Measurements from ENCODE around the gene HSPH1.
A peak's percentile ranks its signal among the peaks of the same experiment; 100 is the strongest.

The HSPH1 gene

GRCh38 chr13:31172001-31172400, 10.3 kb upstream of the HSPH1 start:
- Histone ChIP-seq H3K9me3 (replicated peaks in 1 of 2; ENCODE audit: control insufficient read depth in 2 of 2, insufficient read depth in 1 of 2, low read depth in 1 of 2, low read length in 2 of 2) (no peaks in the 10 kb centered on the region), H4K8ac (ENCODE audit: low read depth, low read length) (no peak overlapping the region), H4K91ac (ENCODE audit: low read depth, low read length, poor library complexity) (no peak overlapping the region), H3K18ac (ENCODE audit: low read length) (no peak overlapping the region), H2BK5ac (ENCODE audit: low read length) (no peak overlapping the region), H3K4me1 (ENCODE audit: control insufficient read depth in 2 of 2, insufficient read depth in 1 of 2, low read depth in 1 of 2, low read length in 2 of 2) (peaks cover 1 to 3% of the 10 kb centered on the region in 2 donors), H2BK15ac (ENCODE audit: low read length) (no peak overlapping the region), H2BK12ac (ENCODE audit: low read length) (no peak overlapping the region), H2AFZ (ENCODE audit: low read length) (no peak overlapping the region), H3K14ac (ENCODE audit: low read length) (no peak overlapping the region), H3K23ac (ENCODE audit: low read depth, low read length, poor library complexity) (no peak overlapping the region), H3K36me3 (replicated peaks in 1 of 2; ENCODE audit: control insufficient read depth in 2 of 2, insufficient read depth in 2 of 2, low read length in 2 of 2) (no peaks in the 10 kb centered on the region), H3K79me1 (ENCODE audit: low read depth, low read length) (peaks cover 1% of the 10 kb centered on the region), H3K27ac (replicated peaks; ENCODE audit: low read length) (no peak overlapping the region), H2BK120ac (ENCODE audit: low read depth, low read length) (no peak overlapping the region), H3K9ac (ENCODE audit: low read depth, low read length, poor library complexity) (no peak overlapping the region), H3K27me3 (ENCODE audit: control insufficient read depth in 3 of 3, insufficient read depth in 3 of 3, low read depth in 1 of 3, low read length in 3 of 3) (no peaks in the 10 kb centered on the region), H3K4me2 (ENCODE audit: insufficient read depth, low read length, poor library complexity, severe bottlenecking) (no peak overlapping the region), H3K4ac (ENCODE audit: low read length) (no peak overlapping the region), H2AK5ac (ENCODE audit: low read depth, low read length) (no peak overlapping the region), H3K4me3 (ENCODE audit: low read length in 2 of 2) (no peak overlapping the region)
- no peak for DNase-seq (ENCODE audit: low spot score)
- no CpG with 5 or more reads among the region's 3 CpGs for WGBS, 2 donors (ENCODE audit: extremely low coverage in 2 of 2, insufficient read length in 2 of 2, insufficient replicate concordance in 1 of 2)

GRCh38 chr13:31168736-31169135, 7.0 kb upstream of the HSPH1 start:
- Histone ChIP-seq H2AK5ac (ENCODE audit: low read depth, low read length) (no peak overlapping the region), H2BK12ac (ENCODE audit: low read length) (no peak overlapping the region), H3K4me2 (ENCODE audit: insufficient read depth, low read length, poor library complexity, severe bottlenecking) (no peak overlapping the region), H3K4me3 (ENCODE audit: low read length in 2 of 2) (no peak overlapping the region), H3K9ac (ENCODE audit: low read depth, low read length, poor library complexity) (no peak overlapping the region), H3K36me3 (replicated peaks in 1 of 2; ENCODE audit: control insufficient read depth in 2 of 2, insufficient read depth in 2 of 2, low read length in 2 of 2) (no peaks in the 10 kb centered on the region), H3K27ac (replicated peaks; ENCODE audit: low read length) (no peak overlapping the region), H2BK5ac (ENCODE audit: low read length) (no peak overlapping the region), H3K9me3 (replicated peaks in 1 of 2; ENCODE audit: control insufficient read depth in 2 of 2, insufficient read depth in 1 of 2, low read depth in 1 of 2, low read length in 2 of 2) (no peaks in the 10 kb centered on the region), H2BK120ac (ENCODE audit: low read depth, low read length) (no peak overlapping the region), H4K8ac (ENCODE audit: low read depth, low read length) (no peak overlapping the region), H4K91ac (ENCODE audit: low read depth, low read length, poor library complexity) (no peak overlapping the region), H3K18ac (ENCODE audit: low read length) (no peak overlapping the region), H3K14ac (ENCODE audit: low read length) (peak overlapping the region; percentile 86), H2AFZ (ENCODE audit: low read length) (peak overlapping the region; percentile 27), H2BK15ac (ENCODE audit: low read length) (no peak overlapping the region), H3K4me1 (ENCODE audit: control insufficient read depth in 2 of 2, insufficient read depth in 1 of 2, low read depth in 1 of 2, low read length in 2 of 2) (peaks cover 0 to 3% of the 10 kb centered on the region in 2 donors), H3K4ac (ENCODE audit: low read length) (no peak overlapping the region), H3K79me1 (ENCODE audit: low read depth, low read length) (peaks cover 1% of the 10 kb centered on the region), H3K27me3 (ENCODE audit: control insufficient read depth in 3 of 3, insufficient read depth in 3 of 3, low read depth in 1 of 3, low read length in 3 of 3) (no peaks in the 10 kb centered on the region), H3K23ac (ENCODE audit: low read depth, low read length, poor library complexity) (no peak overlapping the region)
- WGBS, 2 donors (ENCODE audit: extremely low coverage in 2 of 2, insufficient read length in 2 of 2, insufficient replicate concordance in 1 of 2), result no CpG with 5 or more reads among the region's 11 CpGs
- DNase-seq (ENCODE audit: low spot score), result no peak

DNA sequence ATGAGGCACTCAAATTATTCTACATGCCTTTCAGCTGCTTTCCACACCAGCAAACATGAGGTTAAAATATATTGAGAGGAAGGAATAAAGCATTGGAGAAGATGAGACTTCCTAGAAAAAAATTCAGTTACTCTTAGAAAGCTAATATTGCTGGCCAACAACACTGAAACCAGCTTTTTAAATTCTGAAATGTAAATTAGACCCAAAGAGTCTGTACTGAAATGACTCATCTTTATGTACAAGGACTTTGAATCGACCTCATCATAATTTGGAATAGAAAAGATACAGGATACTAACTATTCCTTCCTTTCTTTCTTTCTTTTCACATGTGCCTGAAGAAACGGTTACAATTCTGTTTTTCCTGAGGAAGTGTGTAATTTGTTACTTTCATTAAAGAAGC, 6.5 kb upstream of the HSPH1 start:
- H3K4me1 ChIP-seq (ENCODE audit: control insufficient read depth in 2 of 2, insufficient read depth in 1 of 2, low read depth in 1 of 2, low read length in 2 of 2), result peaks cover 0 to 4% of the 10 kb centered on the region in 2 donors
- no peak overlapping the region for H3K4me3 ChIP-seq (ENCODE audit: low read length in 2 of 2)
- no peaks in the 10 kb centered on the region for H3K27me3 ChIP-seq (ENCODE audit: control insufficient read depth in 3 of 3, insufficient read depth in 3 of 3, low read depth in 1 of 3, low read length in 3 of 3)
- no peak overlapping the region for H3K18ac ChIP-seq (ENCODE audit: low read length)
- no peak overlapping the region for H2BK120ac ChIP-seq (ENCODE audit: low read depth, low read length)
- H3K9me3 ChIP-seq (replicated peaks in 1 of 2; ENCODE audit: control insufficient read depth in 2 of 2, insufficient read depth in 1 of 2, low read depth in 1 of 2, low read length in 2 of 2), result no peaks in the 10 kb centered on the region
- H3K4me2 ChIP-seq (ENCODE audit: insufficient read depth, low read length, poor library complexity, severe bottlenecking), result no peak overlapping the region
- H3K27ac ChIP-seq (replicated peaks; ENCODE audit: low read length), result no peak overlapping the region
- no peak overlapping the region for H2BK12ac ChIP-seq (ENCODE audit: low read length)
- H3K79me1 ChIP-seq (ENCODE audit: low read depth, low read length), result peaks cover 1% of the 10 kb centered on the region
- H2BK5ac ChIP-seq (ENCODE audit: low read length), result no peak overlapping the region
- no peak overlapping the region for H3K14ac ChIP-seq (ENCODE audit: low read length)
- no peak overlapping the region for H3K4ac ChIP-seq (ENCODE audit: low read length)
- H3K23ac ChIP-seq (ENCODE audit: low read depth, low read length, poor library complexity), result no peak overlapping the region
- peak overlapping the region; percentile 27 for H2AFZ ChIP-seq (ENCODE audit: low read length)
- H3K9ac ChIP-seq (ENCODE audit: low read depth, low read length, poor library complexity), result no peak overlapping the region
- no peak for DNase-seq (ENCODE audit: low spot score)
- H4K91ac ChIP-seq (ENCODE audit: low read depth, low read length, poor library complexity), result no peak overlapping the region
- H2AK5ac ChIP-seq (ENCODE audit: low read depth, low read length), result no peak overlapping the region
- H4K8ac ChIP-seq (ENCODE audit: low read depth, low read length), result no peak overlapping the region
- no peaks in the 10 kb centered on the region for H3K36me3 ChIP-seq (replicated peaks in 1 of 2; ENCODE audit: control insufficient read depth in 2 of 2, insufficient read depth in 2 of 2, low read length in 2 of 2)
- WGBS, 2 donors (ENCODE audit: extremely low coverage in 2 of 2, insufficient read length in 2 of 2, insufficient replicate concordance in 1 of 2), result no CpG with 5 or more reads among the region's 2 CpGs
- no peak overlapping the region for H2BK15ac ChIP-seq (ENCODE audit: low read length)

GRCh38 chr13:31167490-31167889, 5.8 kb upstream of the HSPH1 start:
- Histone ChIP-seq H4K91ac (ENCODE audit: low read depth, low read length, poor library complexity) (no peak overlapping the region), H3K14ac (ENCODE audit: low read length) (no peak overlapping the region), H3K79me1 (ENCODE audit: low read depth, low read length) (peaks cover 1% of the 10 kb centered on the region), H2BK5ac (ENCODE audit: low read length) (no peak overlapping the region), H2AK5ac (ENCODE audit: low read depth, low read length) (no peak overlapping the region), H3K36me3 (replicated peaks in 1 of 2; ENCODE audit: control insufficient read depth in 2 of 2, insufficient read depth in 2 of 2, low read length in 2 of 2) (no peaks in the 10 kb centered on the region), H2BK120ac (ENCODE audit: low read depth, low read length) (no peak overlapping the region), H3K4me2 (ENCODE audit: insufficient read depth, low read length, poor library complexity, severe bottlenecking) (no peak overlapping the region), H3K4ac (ENCODE audit: low read length) (no peak overlapping the region), H2AFZ (ENCODE audit: low read length) (no peak overlapping the region), H3K27me3 (ENCODE audit: control insufficient read depth in 3 of 3, insufficient read depth in 3 of 3, low read depth in 1 of 3, low read length in 3 of 3) (no peaks in the 10 kb centered on the region), H3K4me3 (ENCODE audit: low read length in 2 of 2) (no peak overlapping the region), H3K27ac (replicated peaks; ENCODE audit: low read length) (no peak overlapping the region), H3K4me1 (ENCODE audit: control insufficient read depth in 2 of 2, insufficient read depth in 1 of 2, low read depth in 1 of 2, low read length in 2 of 2) (peaks cover 0 to 9% of the 10 kb centered on the region in 2 donors), H2BK15ac (ENCODE audit: low read length) (no peak overlapping the region), H3K9me3 (replicated peaks in 1 of 2; ENCODE audit: control insufficient read depth in 2 of 2, insufficient read depth in 1 of 2, low read depth in 1 of 2, low read length in 2 of 2) (no peaks in the 10 kb centered on the region), H3K23ac (ENCODE audit: low read depth, low read length, poor library complexity) (no peak overlapping the region), H3K18ac (ENCODE audit: low read length) (no peak overlapping the region), H4K8ac (ENCODE audit: low read depth, low read length) (no peak overlapping the region), H3K9ac (ENCODE audit: low read depth, low read length, poor library complexity) (no peak overlapping the region), H2BK12ac (ENCODE audit: low read length) (no peak overlapping the region)
- DNase-seq (ENCODE audit: low spot score), result no peak

Measured in neuronal stem cell (in vitro differentiated cells).